RKO (cell line): ENCODE results near the gene SLC25A22.

Source experiments
- DNase-seq: peaks from one replicate; pipeline ENCODE4 v3.0.0-alpha.2; 2016; ENCODE audit warnings: low spot score

The SLC25A22 gene

DNA sequence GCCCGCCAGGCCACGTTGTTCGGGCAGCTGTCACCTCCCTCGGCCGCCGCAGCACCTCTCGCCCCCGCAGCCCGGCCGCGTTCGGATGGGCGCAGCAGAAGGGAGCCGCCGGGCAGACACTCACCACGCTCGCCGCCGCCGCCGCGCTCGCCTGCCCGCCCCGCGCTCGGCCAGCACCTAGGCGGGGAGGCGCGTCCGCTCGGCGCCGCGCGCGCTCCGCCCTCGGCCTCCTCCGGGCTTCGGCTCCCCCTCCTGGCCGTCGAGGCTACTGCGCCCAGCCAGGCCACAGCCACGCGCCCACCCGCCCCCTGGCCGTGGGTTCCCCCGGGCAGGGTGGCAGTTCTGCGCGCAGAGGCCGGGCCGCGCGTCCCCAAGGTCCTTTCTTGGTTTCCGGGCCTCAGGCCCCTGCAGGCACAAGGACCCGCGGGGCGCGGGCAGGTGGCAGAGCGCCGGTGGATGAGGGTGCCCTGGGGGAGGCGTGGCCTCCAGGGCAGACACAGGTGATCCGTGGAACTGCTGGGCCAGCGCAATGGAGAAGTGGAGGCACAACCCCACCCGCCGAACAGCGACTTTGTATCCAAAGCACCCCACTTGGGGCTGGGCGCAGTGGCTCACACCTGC is at the start of gene SLC25A22:
Gene SLC25A22 (minus strand): TSS at position 189 of the 621 bp plus-strand sequence. CDS start 3,275 bp downstream, outside the sequence.
- peak; percentile 82 for DNase-seq

DNA sequence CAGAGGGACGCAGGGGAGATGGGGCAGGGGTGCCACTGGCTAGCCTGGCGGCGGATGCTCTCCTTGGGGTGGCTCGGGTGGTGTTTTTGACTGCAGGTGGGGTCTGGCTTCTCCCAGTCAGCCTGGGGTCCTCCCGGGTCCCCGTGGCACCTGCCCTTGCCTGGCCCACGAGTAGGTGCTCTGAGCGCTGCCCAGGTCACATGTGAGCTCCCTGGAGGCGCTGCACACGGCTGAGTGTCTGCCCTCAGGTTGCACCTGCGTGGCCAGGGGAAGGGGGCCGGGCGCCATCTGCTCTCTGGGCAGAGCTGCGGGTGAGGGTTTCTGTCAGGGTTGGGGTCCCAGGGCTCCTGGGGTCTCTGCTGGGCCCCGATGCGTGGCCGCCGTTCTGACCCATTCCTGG is 49.8 kb upstream of the SLC25A22 start:
- no peak for DNase-seq

DNA sequence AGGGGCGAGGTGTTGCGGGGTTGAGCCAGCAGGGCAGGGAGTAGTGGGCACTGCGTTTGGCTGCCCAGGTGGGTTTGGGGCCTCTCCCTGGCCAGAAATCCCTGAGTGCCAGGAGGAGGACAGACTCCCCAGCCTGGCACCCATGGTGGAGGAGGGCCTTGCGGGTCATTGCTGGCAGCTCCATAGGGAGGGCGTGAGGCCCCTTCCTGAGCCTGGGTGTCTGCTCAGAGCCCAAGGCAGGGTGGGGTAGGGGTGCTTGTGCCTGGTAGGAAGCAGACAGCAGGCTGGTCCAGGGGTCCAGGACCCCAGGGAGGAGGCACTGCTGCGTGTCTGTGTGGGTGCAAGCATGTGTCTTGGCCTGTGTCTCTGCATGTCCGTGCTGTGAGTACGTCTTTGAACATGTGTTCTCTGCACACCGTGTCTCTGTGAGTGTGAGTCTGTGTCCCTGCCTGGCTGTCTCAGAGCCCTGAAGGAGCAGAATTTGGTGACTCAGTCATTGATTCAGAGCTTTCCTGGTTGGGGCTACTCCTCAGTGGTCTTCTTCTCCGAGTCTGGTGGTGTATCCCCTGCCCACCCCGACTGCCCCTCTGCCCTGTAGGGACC is 48.5 kb upstream of the SLC25A22 start:
- DNase-seq = peak; percentile 37

DNA sequence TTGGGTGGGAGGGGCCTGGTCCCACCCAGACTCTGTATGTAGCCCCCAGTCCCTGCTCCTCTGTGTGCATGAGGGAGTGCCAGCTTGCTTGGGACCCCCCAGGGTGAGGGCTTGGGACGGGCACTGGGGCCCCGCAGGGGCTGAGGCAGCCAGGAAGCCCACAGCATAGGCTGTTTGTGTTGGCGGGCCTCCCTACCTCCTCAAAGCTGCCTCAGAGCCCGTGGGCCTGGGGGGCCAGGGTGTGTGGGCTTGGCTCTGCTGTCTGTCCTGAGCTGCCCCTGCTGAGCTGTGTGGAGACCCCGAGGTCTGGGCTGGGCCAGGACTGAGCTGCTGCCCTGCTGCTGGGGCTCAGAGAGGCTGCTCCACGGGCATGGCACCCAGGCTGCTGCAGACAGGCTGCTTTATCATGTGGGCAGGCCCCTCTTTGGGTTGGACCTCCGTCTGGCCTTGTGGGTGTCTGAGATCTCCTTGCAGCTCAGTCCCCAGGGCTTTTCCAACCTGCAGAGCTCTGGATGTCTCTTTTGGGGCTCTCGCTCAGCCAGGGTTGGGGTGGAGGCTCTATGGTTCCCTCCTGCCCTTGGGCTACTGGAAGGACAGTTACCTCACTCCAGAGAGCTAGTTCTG is 47.9 kb upstream of the SLC25A22 start:
- DNase-seq = no peak

DNA sequence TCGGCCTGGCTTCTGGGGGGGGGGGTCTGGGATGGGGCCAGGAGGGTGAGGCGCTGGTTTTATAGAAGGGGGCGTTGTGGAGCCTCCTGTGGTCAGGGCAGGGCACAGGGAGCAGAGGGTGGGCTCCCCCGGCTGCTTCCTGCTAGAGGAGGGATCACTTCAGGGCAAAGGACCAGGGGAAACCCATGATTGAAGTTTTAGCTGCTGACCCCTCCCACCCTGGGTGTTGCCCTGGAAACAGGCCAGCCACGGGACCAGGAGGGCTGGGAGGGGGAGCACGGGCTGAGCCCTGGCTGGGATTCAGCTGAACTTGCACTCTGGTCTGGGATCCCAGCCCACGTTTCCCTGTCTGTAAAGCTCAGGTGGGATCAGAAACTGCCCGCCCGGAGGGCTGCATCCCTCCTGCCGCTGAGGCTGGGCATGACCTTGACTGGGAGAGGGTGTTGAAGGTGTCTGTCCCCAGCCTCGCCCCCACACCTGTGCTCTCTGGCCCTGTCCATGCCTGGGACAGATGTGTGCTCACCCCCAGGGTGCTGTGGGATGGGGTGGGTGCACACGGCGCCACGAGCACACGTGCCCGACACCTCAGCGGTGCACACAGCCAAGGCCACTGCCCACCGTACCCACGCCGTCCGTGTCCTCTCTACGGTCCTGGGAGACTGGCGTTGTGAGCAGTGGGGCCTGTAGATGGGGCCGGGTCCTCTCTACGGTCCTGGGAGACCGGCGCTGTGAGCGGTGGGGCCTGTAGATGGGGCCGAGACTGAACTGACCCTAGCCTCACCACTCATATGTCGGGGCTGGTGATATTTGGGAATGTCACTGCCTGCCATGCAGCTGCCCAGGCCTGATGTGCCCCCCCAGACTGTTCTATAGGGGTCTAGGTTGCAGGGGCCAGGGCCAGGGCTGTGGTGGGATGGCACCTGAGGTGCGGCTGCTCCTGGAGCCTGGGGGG is 46.9 kb upstream of the SLC25A22 start:
- no peak for DNase-seq

DNA sequence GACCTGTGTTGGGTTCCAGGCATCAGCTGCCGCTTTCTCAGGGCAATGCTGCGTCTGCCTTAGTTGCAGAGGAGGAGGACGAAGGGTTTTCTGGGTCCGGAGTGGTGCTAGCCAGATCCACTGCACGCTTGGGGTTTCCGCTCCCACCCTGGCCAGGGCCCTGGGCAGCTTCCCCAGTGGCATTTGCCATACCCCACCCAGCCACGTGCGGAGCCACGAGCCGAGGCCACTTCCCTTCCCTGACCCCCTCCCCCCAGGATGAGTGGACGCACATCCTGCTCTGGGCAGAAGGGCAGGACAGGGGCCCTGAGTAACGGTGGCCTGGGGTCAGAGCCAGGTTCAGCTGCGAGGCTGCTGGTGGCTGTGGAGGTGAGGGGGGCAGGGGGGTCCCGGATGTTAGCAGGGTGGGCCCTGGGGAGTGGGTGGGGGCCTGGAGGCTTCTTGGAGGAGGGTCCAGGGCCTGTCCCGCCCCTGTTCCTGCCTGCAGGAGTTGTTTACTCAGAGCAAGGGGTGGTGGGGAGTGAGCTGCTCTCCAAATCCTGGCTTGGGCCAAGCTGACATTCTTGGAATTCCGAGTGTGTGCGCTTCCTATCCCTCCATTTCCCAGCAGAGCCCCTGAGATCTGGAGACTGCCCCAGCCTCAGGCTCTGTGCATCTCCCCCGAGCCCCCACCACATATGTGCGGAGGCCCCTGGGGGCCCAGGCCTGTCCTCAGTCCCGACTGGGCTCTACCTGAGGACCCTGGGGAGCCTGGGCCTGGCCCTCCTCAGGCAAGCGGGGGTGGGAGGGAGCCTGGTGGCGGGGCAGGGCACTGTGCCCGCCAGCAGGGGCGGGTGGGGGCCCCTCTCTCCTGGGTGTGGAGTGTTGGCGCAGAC is 46.0 kb upstream of the SLC25A22 start:
- DNase-seq = peak; percentile 87

DNA sequence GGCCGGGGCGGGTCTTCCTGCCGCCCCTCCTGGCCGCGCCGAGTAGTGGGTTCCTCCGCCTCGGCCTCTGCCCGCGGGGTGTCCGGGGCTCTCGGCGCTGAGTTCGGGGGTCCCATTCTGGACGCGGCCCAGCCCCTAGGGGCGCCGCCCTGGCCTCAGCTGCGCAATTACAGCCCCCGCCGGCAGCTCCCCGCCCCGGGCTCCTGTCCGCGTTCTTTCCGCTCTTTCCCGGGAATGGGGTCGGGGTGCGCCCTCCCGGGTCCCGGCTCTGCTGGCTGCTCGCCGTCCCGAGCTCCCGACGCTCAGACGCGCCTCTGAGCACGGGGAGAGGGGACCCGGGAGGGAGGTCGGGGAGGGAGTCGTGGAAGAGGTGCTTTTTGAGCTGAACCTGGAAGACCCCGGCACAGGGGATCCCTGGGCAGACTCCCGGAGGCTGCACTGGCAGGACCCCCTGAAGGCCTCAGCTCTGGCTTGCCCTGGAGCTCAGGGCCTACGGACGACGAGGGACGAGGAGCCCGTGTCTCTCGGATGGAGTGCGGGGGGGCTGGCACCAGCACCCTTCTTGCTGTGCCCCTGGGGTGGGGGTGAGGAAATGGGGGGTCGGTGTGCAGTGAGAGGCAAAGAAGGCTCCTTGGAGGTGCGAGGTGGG is 45.1 kb upstream of the SLC25A22 start:
- no peak for DNase-seq

DNA sequence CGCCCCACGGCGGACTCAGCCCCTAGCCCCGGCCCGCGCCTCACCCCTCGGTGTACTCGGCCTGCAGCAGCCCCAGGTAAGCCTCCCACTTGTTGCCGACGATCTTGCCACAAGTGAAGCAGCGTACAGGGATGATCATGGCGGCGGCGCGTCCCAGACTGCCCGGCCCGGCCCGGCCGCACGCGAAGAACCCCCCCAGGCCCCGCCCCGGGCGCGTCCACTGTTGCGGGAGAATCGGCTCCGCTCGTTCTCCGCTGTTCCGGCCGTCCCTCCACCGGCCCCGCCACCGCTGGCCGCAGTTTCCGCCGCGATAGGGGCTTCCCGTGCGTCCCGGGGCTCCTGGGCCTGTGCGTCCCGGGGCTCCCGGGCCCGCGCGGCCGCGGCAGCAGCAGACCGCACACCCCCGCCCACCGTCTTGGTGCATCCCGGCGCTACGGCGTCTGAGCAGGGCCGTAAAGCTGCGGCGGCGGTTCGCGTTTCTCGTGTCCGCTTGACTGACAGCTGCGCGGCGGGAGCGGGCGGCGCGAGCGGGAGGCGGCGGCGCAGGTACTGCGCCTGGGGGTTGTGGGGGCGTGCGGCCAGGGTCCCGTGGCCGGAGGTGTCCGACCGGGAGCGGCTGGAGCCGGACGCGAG is 44.4 kb upstream of the SLC25A22 start, which contains the start of the genes POLR2L and TSPAN4:
Gene POLR2L (minus strand): TSS at position 160 of the 633 bp plus-strand sequence. CDS start 21 bp downstream, at position 139.
Gene TSPAN4 (plus strand): TSS at position 483 of the 633 bp plus-strand sequence. CDS start 7,453 bp downstream, outside the sequence.
- peak; percentile 91 for DNase-seq

DNA sequence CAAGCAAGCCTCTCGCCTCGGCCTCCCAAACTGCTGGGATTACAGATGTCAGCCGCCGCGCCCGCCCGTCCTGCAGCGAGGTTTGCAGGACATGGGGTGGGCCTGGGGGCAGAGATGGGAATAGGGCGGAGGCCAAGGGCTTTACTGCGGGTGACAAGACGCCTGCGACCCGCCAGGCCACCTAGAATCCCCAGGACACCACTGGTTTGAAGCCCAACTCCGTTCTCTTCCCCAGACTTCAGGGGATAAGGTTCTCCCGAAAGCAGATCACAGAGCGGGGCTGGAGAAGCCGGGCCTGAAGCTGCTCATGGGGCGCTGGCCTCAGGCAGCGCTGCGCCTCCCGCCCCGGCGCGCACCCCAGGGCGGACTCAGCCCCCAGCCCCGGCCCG is 43.9 kb upstream of the SLC25A22 start:
- DNase-seq = peak; percentile 40

DNA sequence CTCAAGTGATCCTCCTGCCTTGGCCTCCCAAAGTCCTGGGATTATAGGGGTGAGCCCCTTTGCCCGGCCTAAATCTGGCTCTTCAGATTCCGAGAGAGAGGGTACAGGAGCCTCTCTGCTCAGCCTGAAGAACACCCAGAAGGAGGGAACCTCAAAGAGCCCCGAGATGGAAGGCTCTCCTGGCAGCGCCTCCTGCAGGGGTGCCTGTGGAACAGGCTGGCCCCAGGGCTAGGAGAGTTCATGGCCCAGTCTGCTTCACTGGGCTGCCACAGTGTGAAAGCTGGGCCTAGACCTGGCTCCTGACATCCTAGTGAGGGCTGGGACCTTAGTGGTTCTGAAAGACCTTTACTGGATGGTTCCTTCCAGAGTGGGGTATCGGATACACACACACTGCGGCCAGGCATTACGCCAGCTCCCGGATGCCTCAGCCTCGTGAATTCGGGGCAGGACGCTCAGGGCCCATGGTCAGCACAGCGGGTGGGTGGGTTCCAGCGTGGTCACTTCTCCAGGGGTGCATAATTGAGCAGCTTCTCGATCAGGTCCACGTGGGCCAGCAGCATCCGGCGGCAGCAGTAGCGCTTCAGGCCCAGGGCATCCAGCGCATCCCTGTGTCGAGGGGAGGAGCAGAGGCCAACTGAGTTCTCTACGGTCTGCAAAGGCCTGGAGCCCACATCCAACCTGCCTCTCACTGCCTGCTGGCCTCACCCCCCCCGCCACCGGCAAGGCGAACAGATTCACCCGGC is 42.0 kb upstream of the SLC25A22 start:
- DNase-seq = peak; percentile 66

DNA sequence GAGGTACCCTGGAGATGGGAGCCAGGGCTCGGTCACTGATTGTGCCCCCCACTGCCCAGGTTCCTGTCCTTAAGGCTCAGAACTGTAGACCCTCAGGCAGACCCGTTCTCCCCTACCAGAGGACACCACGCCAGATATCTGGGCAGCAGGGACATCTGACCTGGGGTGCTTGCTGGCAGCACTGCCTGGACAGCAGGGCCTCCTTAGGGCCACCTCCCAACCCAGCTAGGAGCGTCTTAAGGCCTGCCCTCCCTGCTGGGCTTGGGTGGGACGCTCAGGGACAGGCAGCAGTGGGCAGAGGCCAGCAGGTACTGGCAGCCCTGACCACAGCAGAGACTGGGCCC is 41.2 kb upstream of the SLC25A22 start:
- no peak for DNase-seq

DNA sequence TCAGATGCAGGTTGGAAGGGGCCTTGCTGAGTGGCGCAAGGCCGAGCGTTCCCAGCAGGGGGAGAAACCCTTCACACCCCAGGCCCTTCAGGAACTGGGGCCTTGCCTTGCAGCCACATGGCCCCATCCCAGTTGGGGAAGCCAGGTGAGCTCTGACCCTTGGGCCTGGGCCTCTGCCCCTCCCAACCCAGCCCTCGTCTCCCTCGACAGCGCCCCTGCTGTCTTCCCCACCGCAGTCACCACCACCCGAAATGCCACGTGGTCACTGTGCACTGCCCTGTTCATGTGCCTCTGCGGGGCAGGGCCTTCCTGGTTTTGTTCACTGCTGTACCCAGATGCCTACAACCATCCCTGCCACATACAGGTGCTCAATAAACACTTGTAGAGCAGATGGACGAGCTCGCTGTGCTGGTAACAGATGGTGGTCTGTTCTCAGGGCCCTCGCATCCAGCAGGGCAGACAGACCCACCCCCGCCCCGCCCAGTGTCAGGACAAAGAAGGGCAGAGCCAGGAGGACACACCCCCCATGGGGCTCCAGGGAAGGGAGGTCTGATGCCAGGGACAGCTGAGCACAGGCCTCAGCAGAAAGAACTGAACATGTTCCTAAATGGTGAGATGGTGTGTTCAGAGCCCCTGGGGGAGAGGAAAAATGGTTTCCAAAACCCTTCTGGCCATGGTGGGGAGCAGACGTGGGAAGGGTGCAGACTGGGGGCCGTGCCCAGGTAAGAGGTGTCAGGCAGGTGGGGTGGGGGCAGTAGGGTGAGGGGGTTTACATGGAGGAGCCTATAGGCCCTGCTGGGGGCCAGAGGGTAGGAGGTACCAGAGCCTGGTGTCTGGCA is 40.6 kb upstream of the SLC25A22 start:
- no peak for DNase-seq

DNA sequence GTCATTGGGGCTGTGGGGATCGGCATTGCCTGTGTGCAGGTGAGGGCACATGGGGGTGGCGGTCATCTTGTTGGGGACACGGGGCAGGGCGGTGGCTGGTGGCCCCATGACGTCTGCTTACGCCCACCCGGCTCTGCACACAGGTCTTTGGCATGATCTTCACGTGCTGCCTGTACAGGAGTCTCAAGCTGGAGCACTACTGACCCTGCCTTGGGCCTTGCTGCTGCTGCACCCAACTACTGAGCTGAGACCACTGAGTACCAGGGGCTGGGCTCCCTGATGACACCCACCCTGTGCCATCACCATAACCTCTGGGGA is 39.9 kb upstream of the SLC25A22 start:
- no peak for DNase-seq

DNA sequence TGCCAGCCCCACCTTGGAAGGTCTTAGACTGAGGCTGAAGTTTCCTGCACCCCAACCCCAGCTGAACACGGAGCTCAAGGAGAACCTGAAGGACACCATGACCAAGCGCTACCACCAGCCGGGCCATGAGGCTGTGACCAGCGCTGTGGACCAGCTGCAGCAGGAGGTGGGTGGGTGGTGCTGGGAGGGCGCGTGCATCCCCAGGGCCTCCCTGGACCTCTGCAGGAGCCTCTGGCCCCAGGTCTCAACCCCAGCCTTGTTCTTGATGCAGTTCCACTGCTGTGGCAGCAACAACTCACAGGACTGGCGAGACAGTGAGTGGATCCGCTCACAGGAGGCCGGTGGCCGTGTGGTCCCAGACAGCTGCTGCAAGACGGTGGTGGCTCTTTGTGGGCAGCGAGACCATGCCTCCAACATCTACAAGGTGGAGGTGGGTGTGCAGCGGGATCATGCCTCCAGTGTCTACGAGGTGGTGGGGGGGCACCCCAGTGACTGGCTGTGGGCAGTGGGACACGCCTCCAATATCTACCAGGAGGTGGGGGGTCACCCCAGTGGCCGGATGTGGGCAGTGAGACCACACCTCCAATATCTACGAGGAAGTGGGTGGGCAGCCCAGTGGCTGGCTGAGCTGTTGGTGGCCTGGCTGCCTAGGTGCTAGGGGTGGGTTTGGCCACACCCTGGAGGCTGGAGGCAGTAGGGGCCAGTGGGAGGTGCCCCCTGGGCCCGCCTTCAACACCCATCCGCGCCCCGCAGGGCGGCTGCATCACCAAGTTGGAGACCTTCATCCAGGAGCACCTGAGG is 39.3 kb upstream of the SLC25A22 start:
- no peak for DNase-seq

DNA sequence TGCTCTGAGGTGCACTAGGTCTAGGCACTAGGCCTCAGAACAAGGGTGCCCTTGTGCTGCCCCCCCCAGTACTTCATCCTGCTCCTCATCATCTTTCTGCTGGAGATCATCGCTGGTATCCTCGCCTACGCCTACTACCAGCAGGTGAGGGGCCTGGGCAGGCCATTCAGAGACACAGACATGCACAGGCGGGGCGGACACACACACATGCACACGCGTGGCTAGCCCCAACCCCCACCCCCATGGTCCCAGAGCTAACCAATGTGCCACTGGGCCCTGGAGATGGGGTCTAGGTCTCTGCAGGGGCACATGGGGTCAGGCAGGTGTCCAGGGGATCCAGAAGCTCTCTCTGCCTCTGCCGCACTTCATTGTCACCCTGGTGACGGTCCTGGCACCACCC is 38.6 kb upstream of the SLC25A22 start:
- no peak for DNase-seq

DNA sequence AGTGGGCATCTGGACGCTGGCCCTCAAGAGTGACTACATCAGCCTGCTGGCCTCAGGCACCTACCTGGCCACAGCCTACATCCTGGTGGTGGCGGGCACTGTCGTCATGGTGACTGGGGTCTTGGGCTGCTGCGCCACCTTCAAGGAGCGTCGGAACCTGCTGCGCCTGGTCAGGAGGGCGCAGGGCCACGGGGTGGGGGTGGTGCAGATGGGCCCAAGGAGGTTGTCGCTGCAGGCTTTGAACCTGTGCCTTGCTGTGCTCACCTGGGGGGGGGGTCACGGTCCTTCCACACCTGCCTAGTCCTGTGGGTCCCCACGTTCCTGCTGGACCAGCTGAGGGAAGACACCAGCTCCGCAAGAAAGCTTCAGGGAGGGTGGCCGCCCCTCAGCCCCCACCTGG is 38.2 kb upstream of the SLC25A22 start:
- DNase-seq = no peak

DNA sequence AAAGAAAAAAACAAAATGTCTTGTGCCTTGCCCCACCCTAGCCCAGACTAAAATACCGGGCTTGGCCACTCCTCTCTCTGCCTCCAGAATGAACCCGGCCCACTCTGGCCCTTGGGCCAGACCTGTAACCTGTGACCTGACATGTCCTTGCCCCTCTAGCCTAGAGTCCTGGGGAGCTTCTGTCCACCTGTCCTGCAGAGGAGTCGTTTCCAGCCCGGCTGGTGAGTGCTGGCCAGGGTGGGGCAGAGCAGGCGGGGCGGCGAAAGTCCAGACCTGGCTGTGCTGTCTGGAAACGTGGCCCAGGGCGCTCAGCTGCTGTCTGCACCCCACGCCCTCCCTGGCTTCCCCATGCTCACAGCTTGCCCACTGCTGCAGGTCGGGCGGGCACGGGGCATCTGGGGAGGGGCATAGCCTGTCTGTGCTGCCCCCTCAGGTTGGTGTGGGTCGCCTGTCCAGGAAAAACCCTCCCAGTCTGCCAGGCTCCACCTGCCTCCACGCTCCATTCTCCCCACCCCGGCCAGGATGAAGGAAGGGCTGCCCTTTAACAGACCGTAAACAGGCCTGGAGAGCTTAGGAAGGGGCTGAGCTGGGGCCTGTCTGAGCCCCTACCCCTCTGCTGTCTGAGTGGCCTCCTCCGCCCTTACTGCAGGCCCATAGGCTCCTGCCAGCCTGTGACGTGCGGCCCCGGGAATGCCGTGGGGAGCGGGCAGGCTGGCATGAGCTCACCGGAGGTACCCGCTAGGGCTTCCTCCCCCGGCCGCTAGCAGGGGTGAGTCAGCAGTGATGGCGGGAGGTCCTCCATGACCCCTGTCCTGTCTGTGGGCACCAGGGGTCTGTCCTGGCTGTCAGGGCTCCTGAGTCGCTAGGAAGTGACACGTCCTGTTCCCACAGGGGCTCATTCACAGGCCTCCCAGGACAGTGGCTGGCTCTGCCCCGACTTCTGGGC is 36.6 kb upstream of the SLC25A22 start:
- DNase-seq = peak; percentile 93
